ENCODE results near the gene AGBL5. TPM values are rescaled to one million over a fixed set of nuclear protein-coding genes. Genes with fewer than 3 reads are reported as not detected.

AGBL5 gene
- total and polyA plus RNA-seq, 2 of the 13 experiments (the other 11 are each of a cell fraction or from before 2014, with no cell fraction given), result 55.9 to 73.3 TPM

DNA sequence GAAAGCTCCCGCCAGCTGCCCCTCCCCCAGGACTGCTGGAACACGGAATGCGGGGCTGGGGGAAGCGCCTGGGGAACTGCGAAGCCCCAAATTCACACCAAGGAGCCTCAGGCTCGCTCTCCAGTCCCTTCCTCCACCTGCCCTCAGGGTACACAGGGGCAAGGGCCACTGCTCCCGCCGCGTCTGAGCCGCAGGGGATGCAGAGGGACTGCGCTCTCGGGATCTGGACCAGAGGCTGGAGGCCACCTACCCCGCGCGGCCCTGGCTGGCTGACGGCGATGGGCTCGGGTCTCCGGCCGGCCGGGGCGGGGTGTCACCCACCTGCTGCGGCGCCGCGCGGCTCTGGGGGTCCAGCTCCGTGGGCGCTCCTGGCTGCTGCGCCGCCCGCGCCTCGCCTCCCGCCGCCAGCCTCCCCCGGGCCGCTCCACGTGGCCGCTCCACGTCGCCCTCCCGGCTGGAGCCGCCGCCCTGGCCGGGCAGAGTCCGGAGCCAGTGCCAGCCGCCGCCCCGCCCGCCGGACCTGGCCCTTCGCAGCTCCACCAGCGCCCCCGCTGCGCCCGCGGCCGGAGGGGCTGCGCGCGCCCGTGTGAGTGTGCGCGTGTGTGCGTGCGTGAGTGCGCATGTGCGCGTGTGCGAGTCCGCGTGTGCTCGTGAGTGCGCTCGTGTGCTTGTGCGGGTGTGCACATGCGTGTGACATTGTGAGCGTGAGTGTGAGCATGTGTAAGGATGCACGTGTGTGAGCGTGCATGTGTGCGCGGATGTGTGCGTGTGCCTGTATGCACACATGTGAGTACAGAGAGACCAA is 67.3 kb downstream of the AGBL5 start, which contains the start of gene CGREF1 (continued):
- TF ChIP-seq EED (CRISPR knock-in tag; IDR thresholded peaks at IDR 0.05), result no peak
- TF ChIP-seq ZNF790 (CRISPR knock-in tag; IDR thresholded peaks at IDR 0.05; ENCODE audit: borderline replicate concordance), result peak; percentile 40; the same call in 1 of the 2 replicates
- TF ChIP-seq ZNF549 (CRISPR knock-in tag; IDR thresholded peaks at IDR 0.05), result no peak
- no peak for TF ChIP-seq ZC3H4 (CRISPR knock-in tag; IDR thresholded peaks at IDR 0.05; ENCODE audit: borderline replicate concordance)
- TF ChIP-seq ZNF670 (CRISPR knock-in tag; IDR thresholded peaks at IDR 0.05; ENCODE audit: borderline replicate concordance), result no peak
- TF ChIP-seq SMAD1 (CRISPR knock-in tag; IDR thresholded peaks at IDR 0.05; ENCODE audit: borderline replicate concordance, low read depth), result 0 out of 2 replicates have a peak, but pooled peaks have one; percentile 18
- no peak for TF ChIP-seq NFE2 (CRISPR knock-in tag; IDR thresholded peaks at IDR 0.05)
- TF ChIP-seq, protein P1, sequence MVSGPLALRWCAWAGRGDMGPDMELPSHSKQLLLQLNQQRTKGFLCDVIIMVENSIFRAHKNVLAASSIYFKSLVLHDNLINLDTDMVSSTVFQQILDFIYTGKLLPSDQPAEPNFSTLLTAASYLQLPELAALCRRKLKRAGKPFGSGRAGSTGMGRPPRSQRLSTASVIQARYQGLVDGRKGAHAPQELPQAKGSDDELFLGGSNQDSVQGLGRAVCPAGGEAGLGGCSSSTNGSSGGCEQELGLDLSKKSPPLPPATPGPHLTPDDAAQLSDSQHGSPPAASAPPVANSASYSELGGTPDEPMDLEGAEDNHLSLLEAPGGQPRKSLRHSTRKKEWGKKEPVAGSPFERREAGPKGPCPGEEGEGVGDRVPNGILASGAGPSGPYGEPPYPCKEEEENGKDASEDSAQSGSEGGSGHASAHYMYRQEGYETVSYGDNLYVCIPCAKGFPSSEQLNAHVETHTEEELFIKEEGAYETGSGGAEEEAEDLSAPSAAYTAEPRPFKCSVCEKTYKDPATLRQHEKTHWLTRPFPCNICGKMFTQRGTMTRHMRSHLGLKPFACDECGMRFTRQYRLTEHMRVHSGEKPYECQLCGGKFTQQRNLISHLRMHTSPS (CRISPR knock-in tag; IDR thresholded peaks at IDR 0.05; ENCODE audit: low read depth), result 0 out of 2 replicates have a peak, but pooled peaks have one; percentile 17
- no peak for TF ChIP-seq ZNF326 (CRISPR knock-in tag; IDR thresholded peaks at IDR 0.05; ENCODE audit: borderline replicate concordance)
- 0 out of 2 replicates have a peak, but pooled peaks have one; percentile 17 for TF ChIP-seq ZNF746 (CRISPR knock-in tag; IDR thresholded peaks at IDR 0.05)
- TF ChIP-seq, protein P2, sequence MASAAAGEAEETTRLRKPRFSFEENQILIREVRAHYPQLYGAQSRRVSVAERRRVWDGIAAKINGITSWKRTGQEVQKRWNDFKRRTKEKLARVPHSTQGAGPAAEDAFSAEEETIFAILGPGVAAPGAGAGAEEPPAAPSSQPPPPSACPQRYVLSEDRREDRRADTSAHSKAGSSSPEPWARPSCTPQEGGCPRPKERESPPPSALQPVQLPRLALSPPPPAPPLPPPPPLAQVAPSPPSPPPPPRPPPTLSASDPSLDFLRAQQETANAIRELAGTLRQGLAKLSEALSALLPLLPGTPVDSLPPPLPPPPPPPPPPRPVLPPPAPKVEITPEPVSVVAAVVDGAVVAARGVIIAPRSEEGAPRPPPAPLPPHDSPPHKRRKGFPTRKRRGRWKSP (CRISPR knock-in tag; IDR thresholded peaks at IDR 0.05), result no peak
- TF ChIP-seq SRY (CRISPR knock-in tag; IDR thresholded peaks at IDR 0.05), result 0 out of 2 replicates have a peak, but pooled peaks have one; percentile 34
- TF ChIP-seq, protein P3, sequence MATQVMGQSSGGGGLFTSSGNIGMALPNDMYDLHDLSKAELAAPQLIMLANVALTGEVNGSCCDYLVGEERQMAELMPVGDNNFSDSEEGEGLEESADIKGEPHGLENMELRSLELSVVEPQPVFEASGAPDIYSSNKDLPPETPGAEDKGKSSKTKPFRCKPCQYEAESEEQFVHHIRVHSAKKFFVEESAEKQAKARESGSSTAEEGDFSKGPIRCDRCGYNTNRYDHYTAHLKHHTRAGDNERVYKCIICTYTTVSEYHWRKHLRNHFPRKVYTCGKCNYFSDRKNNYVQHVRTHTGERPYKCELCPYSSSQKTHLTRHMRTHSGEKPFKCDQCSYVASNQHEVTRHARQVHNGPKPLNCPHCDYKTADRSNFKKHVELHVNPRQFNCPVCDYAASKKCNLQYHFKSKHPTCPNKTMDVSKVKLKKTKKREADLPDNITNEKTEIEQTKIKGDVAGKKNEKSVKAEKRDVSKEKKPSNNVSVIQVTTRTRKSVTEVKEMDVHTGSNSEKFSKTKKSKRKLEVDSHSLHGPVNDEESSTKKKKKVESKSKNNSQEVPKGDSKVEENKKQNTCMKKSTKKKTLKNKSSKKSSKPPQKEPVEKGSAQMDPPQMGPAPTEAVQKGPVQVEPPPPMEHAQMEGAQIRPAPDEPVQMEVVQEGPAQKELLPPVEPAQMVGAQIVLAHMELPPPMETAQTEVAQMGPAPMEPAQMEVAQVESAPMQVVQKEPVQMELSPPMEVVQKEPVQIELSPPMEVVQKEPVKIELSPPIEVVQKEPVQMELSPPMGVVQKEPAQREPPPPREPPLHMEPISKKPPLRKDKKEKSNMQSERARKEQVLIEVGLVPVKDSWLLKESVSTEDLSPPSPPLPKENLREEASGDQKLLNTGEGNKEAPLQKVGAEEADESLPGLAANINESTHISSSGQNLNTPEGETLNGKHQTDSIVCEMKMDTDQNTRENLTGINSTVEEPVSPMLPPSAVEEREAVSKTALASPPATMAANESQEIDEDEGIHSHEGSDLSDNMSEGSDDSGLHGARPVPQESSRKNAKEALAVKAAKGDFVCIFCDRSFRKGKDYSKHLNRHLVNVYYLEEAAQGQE (IDR thresholded peaks at IDR 0.05; ENCODE audit: borderline replicate concordance in 1 of 2, low read depth in 1 of 2, low read length in 2 of 2), result no peak; a peak in 1 of 4 replicates
- TF ChIP-seq, protein P4, sequence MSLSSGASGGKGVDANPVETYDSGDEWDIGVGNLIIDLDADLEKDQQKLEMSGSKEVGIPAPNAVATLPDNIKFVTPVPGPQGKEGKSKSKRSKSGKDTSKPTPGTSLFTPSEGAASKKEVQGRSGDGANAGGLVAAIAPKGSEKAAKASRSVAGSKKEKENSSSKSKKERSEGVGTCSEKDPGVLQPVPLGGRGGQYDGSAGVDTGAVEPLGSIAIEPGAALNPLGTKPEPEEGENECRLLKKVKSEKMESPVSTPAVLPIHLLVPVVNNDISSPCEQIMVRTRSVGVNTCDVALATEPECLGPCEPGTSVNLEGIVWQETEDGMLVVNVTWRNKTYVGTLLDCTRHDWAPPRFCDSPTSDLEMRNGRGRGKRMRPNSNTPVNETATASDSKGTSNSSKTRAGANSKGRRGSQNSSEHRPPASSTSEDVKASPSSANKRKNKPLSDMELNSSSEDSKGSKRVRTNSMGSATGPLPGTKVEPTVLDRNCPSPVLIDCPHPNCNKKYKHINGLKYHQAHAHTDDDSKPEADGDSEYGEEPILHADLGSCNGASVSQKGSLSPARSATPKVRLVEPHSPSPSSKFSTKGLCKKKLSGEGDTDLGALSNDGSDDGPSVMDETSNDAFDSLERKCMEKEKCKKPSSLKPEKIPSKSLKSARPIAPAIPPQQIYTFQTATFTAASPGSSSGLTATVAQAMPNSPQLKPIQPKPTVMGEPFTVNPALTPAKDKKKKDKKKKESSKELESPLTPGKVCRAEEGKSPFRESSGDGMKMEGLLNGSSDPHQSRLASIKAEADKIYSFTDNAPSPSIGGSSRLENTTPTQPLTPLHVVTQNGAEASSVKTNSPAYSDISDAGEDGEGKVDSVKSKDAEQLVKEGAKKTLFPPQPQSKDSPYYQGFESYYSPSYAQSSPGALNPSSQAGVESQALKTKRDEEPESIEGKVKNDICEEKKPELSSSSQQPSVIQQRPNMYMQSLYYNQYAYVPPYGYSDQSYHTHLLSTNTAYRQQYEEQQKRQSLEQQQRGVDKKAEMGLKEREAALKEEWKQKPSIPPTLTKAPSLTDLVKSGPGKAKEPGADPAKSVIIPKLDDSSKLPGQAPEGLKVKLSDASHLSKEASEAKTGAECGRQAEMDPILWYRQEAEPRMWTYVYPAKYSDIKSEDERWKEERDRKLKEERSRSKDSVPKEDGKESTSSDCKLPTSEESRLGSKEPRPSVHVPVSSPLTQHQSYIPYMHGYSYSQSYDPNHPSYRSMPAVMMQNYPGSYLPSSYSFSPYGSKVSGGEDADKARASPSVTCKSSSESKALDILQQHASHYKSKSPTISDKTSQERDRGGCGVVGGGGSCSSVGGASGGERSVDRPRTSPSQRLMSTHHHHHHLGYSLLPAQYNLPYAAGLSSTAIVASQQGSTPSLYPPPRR (CRISPR knock-in tag; IDR thresholded peaks at IDR 0.05; ENCODE audit: borderline replicate concordance), result peak; percentile 76; the same call in 1 of the 2 replicates
- TF ChIP-seq, protein P5, sequence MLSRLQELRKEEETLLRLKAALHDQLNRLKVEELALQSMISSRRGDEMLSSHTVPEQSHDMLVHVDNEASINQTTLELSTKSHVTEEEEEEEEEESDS (CRISPR knock-in tag; IDR thresholded peaks at IDR 0.05; ENCODE audit: borderline replicate concordance), result no peak
- TF ChIP-seq ZNF484 (CRISPR knock-in tag; IDR thresholded peaks at IDR 0.05; ENCODE audit: borderline replicate concordance, low read depth), result no peak

All from HepG2 (cell line).